ENCODE measurements around the gene RASL12.

- TF ChIP-seq FOXK2 (IDR thresholded peaks at IDR 0.05), result no peak
- TF ChIP-seq FOXM1 (IDR thresholded peaks at IDR 0.05; ENCODE audit: borderline replicate concordance), result no peak
- no peak for TF ChIP-seq LEF1 (IDR thresholded peaks at IDR 0.05; ENCODE audit: borderline replicate concordance)
- no peak for TF ChIP-seq ELF4 (IDR thresholded peaks at IDR 0.05)
- no peak for TF ChIP-seq TARDBP (IDR thresholded peaks at IDR 0.05)
- no peak for TF ChIP-seq ZNF384 (IDR thresholded peaks at IDR 0.05)
- TF ChIP-seq SUZ12 (IDR thresholded peaks at IDR 0.05), result no peak
- no peak for TF ChIP-seq BHLHE40 (IDR thresholded peaks at IDR 0.05; ENCODE audit: borderline replicate concordance)
Measured at GRCh38 chr15:65008983-65009382, 58.8 kb downstream of the RASL12 start.

Measured in HEK293T (cell line).